HepG2 (cell line): Measurements from ENCODE around the gene PSMD8. TPM values are rescaled to one million over a fixed set of nuclear protein-coding genes. Genes with fewer than 3 reads are reported as not detected.
A peak's percentile ranks its signal among the peaks of the same experiment; 100 is the strongest.

Experiments used
- ATAC-seq: fragments of 200-7000 bp; cut with Tn5 transposase; 3 replicates; pipeline ENCODE4 v1.9.1; 2020; ENCODE audit warnings: mild to moderate bottlenecking, moderate library complexity
- BruUV-seq: library from RNA; stranded (reverse); fragments of 400-500 nt; replicated peaks from 2 replicates; lab custom pipeline; 2021; lab: Mats Ljungman, UMichigan
- CTCF ChIA-PET: fragments of 300-600 bp; formaldehyde crosslinking; extraction: SDS; loops from one replicate; lab custom pipeline; 2021; ENCODE audit warnings: low total read pairs, inconsistent platforms, low intra/inter-chr PET ratio; lab: Yijun Ruan, JAX
- POLR2A ChIA-PET: fragments of 350-600 bp; sonication (Branson Sonifier 250); formaldehyde crosslinking; loops from one replicate; lab custom pipeline; 2020; ENCODE audit warnings: antibody characterized with exemption, inconsistent platforms; lab: Yijun Ruan, JAX
- DNase-seq: peaks from one replicate; pipeline ENCODE4 v3.0.0-alpha.2; 2015; ENCODE audit warnings: low spot score
- FAIRE-seq: peaks from 3 replicates; lab custom pipeline; 2011; peaks lifted over from hg19 to GRCh38; lab: Jason Lieb, UNC
- H2AFZ ChIP-seq: one replicate; pipeline ENCODE4 v1.6.1; 2011; ENCODE audit warnings: low read length, inconsistent platforms
- H3K27ac ChIP-seq: fragments of 300-600 bp; 3 replicates; pipeline ENCODE4 v1.8.0; 2011; ENCODE audit warnings: mixed run types, mild to moderate bottlenecking, mixed read lengths, low read length, inconsistent platforms; ENCODE audit not compliant: insufficient read depth; ENCODE audit errors: extremely low read length
- H3K27me3 ChIP-seq, 2 experiments: fragments of 200-600 bp in 1 of 2; 2 replicates in 1 of 2; 3 replicates in 1 of 2; pipeline versions ENCODE4 v1.6.0 to v1.8.0; 2011; ENCODE audit warnings: low read length in 2 of 2, mild to moderate bottlenecking in 2 of 2, moderate library complexity in 2 of 2, inconsistent platforms in 1 of 2; ENCODE audit not compliant: insufficient read depth in 2 of 2, control insufficient read depth in 1 of 2
- H3K36me3 ChIP-seq, 2 experiments: fragments of 200-600 bp in 1 of 2; replicated peaks in 1 of 2; 2 replicates in 1 of 2; 3 replicates in 1 of 2; pipeline versions ENCODE4 v1.5.1 to v1.8.0; 2011; ENCODE audit warnings: low read length in 2 of 2, inconsistent platforms in 1 of 2; ENCODE audit not compliant: insufficient read depth in 2 of 2, control insufficient read depth in 1 of 2
- H3K4me1 ChIP-seq: 2 replicates; pipeline ENCODE4 v1.5.1; 2012; ENCODE audit warnings: low read length, inconsistent platforms; ENCODE audit not compliant: insufficient read depth
- H3K4me2 ChIP-seq: 2 replicates; pipeline ENCODE4 v1.6.0; 2011; ENCODE audit warnings: low read depth, low read length, inconsistent platforms
- H3K4me3 ChIP-seq, 3 experiments: fragments of 200-600 bp in 1 of 3; sonication (generic), shearing (Covaris generic) in 1 of 3; replicated peaks in 1 of 3; 2 replicates each; pipeline ENCODE4 v1.5.1; 2011 to 2016; ENCODE audit warnings: low read length in 3 of 3, inconsistent platforms in 2 of 3, low read depth in 2 of 3, mild to moderate bottlenecking in 2 of 3, control low read depth in 1 of 3, mixed read lengths in 1 of 3; ENCODE audit not compliant: insufficient read depth in 1 of 3
- H3K79me2 ChIP-seq: one replicate; pipeline ENCODE4 v1.6.1; 2011; ENCODE audit warnings: low read length, inconsistent platforms; ENCODE audit not compliant: insufficient read depth
- H3K9ac ChIP-seq: 2 replicates; pipeline ENCODE4 v1.6.0; 2011; ENCODE audit warnings: mild to moderate bottlenecking, low read depth, low read length, inconsistent platforms; ENCODE audit not compliant: insufficient read depth
- H3K9me3 ChIP-seq: 2 replicates; pipeline ENCODE4 v1.5.1; 2012; ENCODE audit warnings: mild to moderate bottlenecking, low read length
- H4K20me1 ChIP-seq: 2 replicates; pipeline ENCODE4 v1.6.0; 2011; ENCODE audit warnings: inconsistent platforms, mild to moderate bottlenecking, low read length, moderate library complexity; ENCODE audit not compliant: insufficient read depth
- AGO1 ChIP-seq: fragments of 200-400 bp; formaldehyde crosslinking; IDR thresholded peaks from 2 replicates; pipeline ENCODE4 v1.6.1; 2017; ENCODE audit warnings: mild to moderate bottlenecking, low read depth, low read length, moderate library complexity; ENCODE audit not compliant: poor library complexity, severe bottlenecking
- ATF7 ChIP-seq, 2 experiments: fragments of 450-650 bp in 1 of 2; sonication (generic) in 1 of 2; formaldehyde crosslinking in 1 of 2; IDR thresholded peaks; 2 replicates each; pipeline versions ENCODE4 v1.4.0 to v1.6.1; 2016 to 2020; ENCODE audit warnings: antibody characterized with exemption in 1 of 2, mild to moderate bottlenecking in 1 of 2, missing genetic modification reagents in 1 of 2
- ATM ChIP-seq: fragments of 450-650 bp; IDR thresholded peaks from 2 replicates; pipeline ENCODE4 v1.7.1; 2017; ENCODE audit warnings: mild to moderate bottlenecking, borderline replicate concordance
- CHCHD3 ChIP-seq: sonication (generic); formaldehyde crosslinking; IDR thresholded peaks from 2 replicates; pipeline ENCODE4 v1.8.0; 2022; ENCODE audit warnings: mild to moderate bottlenecking, missing genetic modification reagents, moderate library complexity
- CREB1 ChIP-seq, 2 experiments: fragments of 450-650 bp in 1 of 2; IDR thresholded peaks; 2 replicates each; pipeline ENCODE4 v1.6.1; 2016 to 2017; ENCODE audit warnings: control low read depth in 1 of 2, mild to moderate bottlenecking in 1 of 2, missing compliant biosample characterization in 1 of 2, missing genetic modification characterization in 1 of 2
- FOXK1 ChIP-seq: sonication (generic); formaldehyde crosslinking; IDR thresholded peaks from 2 replicates; pipeline ENCODE4 v1.4.0; 2020; ENCODE audit warnings: low read depth, missing genetic modification reagents, borderline replicate concordance
- MED8 ChIP-seq: sonication (generic); formaldehyde crosslinking; IDR thresholded peaks from 2 replicates; pipeline ENCODE4 v1.8.1; 2023; ENCODE audit warnings: mild to moderate bottlenecking, missing genetic modification reagents; ENCODE audit not compliant: insufficient replicate concordance
- SMAD9 ChIP-seq: sonication (generic); formaldehyde crosslinking; IDR thresholded peaks from 2 replicates; pipeline ENCODE4 v1.5.1; 2020; ENCODE audit warnings: mild to moderate bottlenecking, missing genetic modification reagents
- ZFAT ChIP-seq: sonication (generic); formaldehyde crosslinking; conservative IDR thresholded peaks from 2 replicates; pipeline ENCODE4 v1.8.1; 2023; ENCODE audit warnings: missing genetic modification reagents, inconsistent platforms
- ZNF580 ChIP-seq: IDR thresholded peaks from 2 replicates; pipeline ENCODE4 v1.6.1; 2016; ENCODE audit warnings: low read depth, borderline replicate concordance
- WGBS: methylation state at CpG from one replicate; pipeline ENCODE4 v1.1.6; 2017; ENCODE audit warnings: low lambda C conversion rate; 5-methylcytosine and 5-hydroxymethylcytosine counted together
- in situ Hi-C: cut with HindIII; loops from 2 replicates; pipeline ENCODE4 v1.10.0; 2017; ENCODE audit warnings: low pct_unique_long_range_greater_than_20kb; ENCODE audit not compliant: extremely low pct_ligation_motif_present
- intact Hi-C: fragments of 100-400 bp; cut with micrococcal nuclease; formaldehyde crosslinking; loops from one replicate; pipeline ENCODE4 v1.10.0; 2022; ENCODE audit not compliant: unreplicated experiment
- polyA plus RNA-seq, 8 experiments: library from polyadenylated mRNA; depleted of rRNA in 3 of 8; stranded (reverse) in 7 of 8; unstranded in 1 of 8; fragments of >200 nt; fragmentation: Illumina TruSeq in 4 of 8; extraction: Trizol in 4 of 8; gene quantifications; 2 replicates each; pipeline versions ENCODE4 v1.2.1 to v1.2.3, GENCODE V29; 2011 to 2016; ENCODE audit warnings: low read depth in 4 of 8, missing spikeins in 1 of 8, mixed read lengths in 1 of 8; ENCODE audit not compliant: insufficient read depth in 1 of 8
- total RNA-seq, 5 experiments: library from RNA; depleted of rRNA; stranded (reverse); fragments of >200 nt; fragmentation: Illumina TruSeq; extraction: Trizol; gene quantifications; 2 replicates each; pipeline ENCODE4 v1.2.3, GENCODE V29; 2016; ENCODE audit warnings: low read depth in 1 of 5

Gene PSMD8
- total and polyA plus RNA-seq, 2 of the 13 experiments (the other 11 are each of a cell fraction or from before 2014, with no cell fraction given) = 162 to 296 TPM

GRCh38 chr19:38417146-38417543 lies 42.8 kb downstream of the PSMD8 start:
- DNase-seq (no peak), FAIRE-seq (no peak)
- Histone ChIP-seq H3K9me3 (no peaks in the 10 kb centered on the region), H3K79me2 (no peaks in the 10 kb centered on the region)
- TF ChIP-seq ATM (no peak), ZFAT (CRISPR knock-in tag) (no peak), CHCHD3 (CRISPR knock-in tag) (no peak), SMAD9 (no peak), FOXK1 (no peak), ZNF580 (CRISPR knock-in tag) (no peak)
- TF ChIP-seq, all 625 proteins: peak for 0
- H3K4me2 ChIP-seq = no peak overlapping the region
- WGBS = 26% methylated on average over 8 of the region's 8 CpGs
- ChIA-PET POLR2A (no interaction called here), CTCF (no interaction called here)
- H2AFZ ChIP-seq = no peak overlapping the region
- no peak overlapping the region for H3K27ac ChIP-seq
- BruUV-seq = no TSS peak
- intact Hi-C loops (no loop called here), in situ Hi-C loops (no loop called here)
- no peaks in the 10 kb centered on the region for H3K4me1 ChIP-seq
- H3K9ac ChIP-seq = no peak overlapping the region
- H3K36me3 ChIP-seq = no peaks in the 10 kb centered on the region
- no peak overlapping the region for H3K4me3 ChIP-seq
- no peak for ATAC-seq
- peaks cover 3 to 43% of the 10 kb centered on the region in 2 experiments; a peak in 4 of 5 replicates for H3K27me3 ChIP-seq
- no peaks in the 10 kb centered on the region for H4K20me1 ChIP-seq

GRCh38 chr19:38417544-38418506 lies 43.5 kb downstream of the PSMD8 start:
- H3K4me1 ChIP-seq = no peaks in the 10 kb centered on the region
- no peak overlapping the region for H2AFZ ChIP-seq
- intact Hi-C loops = no loop called here
- FAIRE-seq = no peak
- peak; percentile 98 for TF ChIP-seq CREB1 (IDR thresholded peaks at IDR 0.05)
- TF ChIP-seq CREB1 (CRISPR knock-in tag; IDR thresholded peaks at IDR 0.05) = no peak
- no peak for TF ChIP-seq AGO1
- no peak for TF ChIP-seq MED8
- peak; percentile 84 for TF ChIP-seq ATF7 (IDR thresholded peaks at IDR 0.05)
- no peak for TF ChIP-seq ATF7 (CRISPR knock-in tag; IDR thresholded peaks at IDR 0.05)
- H4K20me1 ChIP-seq = no peaks in the 10 kb centered on the region
- peaks cover 3 to 44% of the 10 kb centered on the region in 2 experiments; a peak in 4 of 5 replicates for H3K27me3 ChIP-seq
- H3K4me2 ChIP-seq = no peak overlapping the region
- H3K79me2 ChIP-seq = no peaks in the 10 kb centered on the region
- ChIA-PET CTCF (no interaction called here), POLR2A (no interaction called here)
- in situ Hi-C loops = no loop called here
- WGBS = 23% methylated on average over 25 of the region's 49 CpGs
- H3K4me3 ChIP-seq = no peak overlapping the region; a peak in 1 of 6 replicates
- BruUV-seq = no TSS peak
- H3K9ac ChIP-seq = no peak overlapping the region
- H3K9me3 ChIP-seq = no peaks in the 10 kb centered on the region
- peak; percentile 31; the same call in 1 of the 3 replicates for ATAC-seq
- no peak overlapping the region for H3K27ac ChIP-seq
- H3K36me3 ChIP-seq = no peaks in the 10 kb centered on the region
- no peak for DNase-seq
